H1 (cell line): ENCODE measurements around the gene KIF2C. TPM values are rescaled to one million over a fixed set of nuclear protein-coding genes. Genes with fewer than 3 reads are reported as not detected.

ENCODE experiments used
- BRCA1 ChIP-seq: IDR thresholded peaks from 2 replicates; pipeline ENCODE4 v1.6.1; 2012; ENCODE audit warnings: low read depth, low read length, improper control_type of control experiment
- CTCF ChIP-seq, 3 experiments: IDR thresholded peaks; 1 replicate in 2 of 3; 2 replicates in 1 of 3; pipeline versions ENCODE4 v1.5.1 to v1.6.1; 2011; ENCODE audit warnings: low read length in 3 of 3, mild to moderate bottlenecking in 3 of 3, inconsistent platforms in 2 of 3, low read depth in 1 of 3, moderate library complexity in 1 of 3; ENCODE audit not compliant: insufficient read depth in 1 of 3; ENCODE audit errors: control extremely low read depth in 1 of 3
- GABPA ChIP-seq: IDR thresholded peaks from 2 replicates; pipeline ENCODE4 v1.6.1; 2011; ENCODE audit warnings: mild to moderate bottlenecking, low read length, moderate library complexity, borderline replicate concordance; ENCODE audit not compliant: insufficient read depth
- JUN ChIP-seq: IDR thresholded peaks from 2 replicates; pipeline ENCODE4 v1.6.1; 2011; ENCODE audit warnings: low read depth, mild to moderate bottlenecking, improper control_type of control experiment, low read length
- POLR2AphosphoS5 ChIP-seq: IDR thresholded peaks from 2 replicates; pipeline ENCODE4 v1.6.1; 2011; ENCODE audit warnings: low read depth, low read length
- polyA plus RNA-seq, 7 experiments: library from polyadenylated mRNA; depleted of rRNA in 3 of 7; stranded (reverse) in 5 of 7; unstranded in 2 of 7; fragments of >200 nt in 5 of 7; fragments of 200-250 nt in 2 of 7; gene quantifications; 1 replicate in 5 of 7; 2 replicates in 1 of 7; 4 replicates in 1 of 7; pipeline versions ENCODE4 v1.2.1 to v1.2.3, GENCODE V29; 2011 to 2013; ENCODE audit warnings: missing spikeins in 2 of 7, mixed read lengths in 2 of 7
- total RNA-seq: library from RNA; stranded (reverse); fragmentation: NEBNext Ultra II Directional; extraction: Animal tissue kit (Norgen Biotek cat#: 25700); gene quantifications from 2 replicates; pipeline ENCODE4 v1.2.1, GENCODE V29; 2021

The KIF2C gene
- total and polyA plus RNA-seq, 2 of the 8 experiments (the other 6 are each of a cell fraction or from before 2014, with no cell fraction given), result 41.8 to 68.1 TPM

DNA sequence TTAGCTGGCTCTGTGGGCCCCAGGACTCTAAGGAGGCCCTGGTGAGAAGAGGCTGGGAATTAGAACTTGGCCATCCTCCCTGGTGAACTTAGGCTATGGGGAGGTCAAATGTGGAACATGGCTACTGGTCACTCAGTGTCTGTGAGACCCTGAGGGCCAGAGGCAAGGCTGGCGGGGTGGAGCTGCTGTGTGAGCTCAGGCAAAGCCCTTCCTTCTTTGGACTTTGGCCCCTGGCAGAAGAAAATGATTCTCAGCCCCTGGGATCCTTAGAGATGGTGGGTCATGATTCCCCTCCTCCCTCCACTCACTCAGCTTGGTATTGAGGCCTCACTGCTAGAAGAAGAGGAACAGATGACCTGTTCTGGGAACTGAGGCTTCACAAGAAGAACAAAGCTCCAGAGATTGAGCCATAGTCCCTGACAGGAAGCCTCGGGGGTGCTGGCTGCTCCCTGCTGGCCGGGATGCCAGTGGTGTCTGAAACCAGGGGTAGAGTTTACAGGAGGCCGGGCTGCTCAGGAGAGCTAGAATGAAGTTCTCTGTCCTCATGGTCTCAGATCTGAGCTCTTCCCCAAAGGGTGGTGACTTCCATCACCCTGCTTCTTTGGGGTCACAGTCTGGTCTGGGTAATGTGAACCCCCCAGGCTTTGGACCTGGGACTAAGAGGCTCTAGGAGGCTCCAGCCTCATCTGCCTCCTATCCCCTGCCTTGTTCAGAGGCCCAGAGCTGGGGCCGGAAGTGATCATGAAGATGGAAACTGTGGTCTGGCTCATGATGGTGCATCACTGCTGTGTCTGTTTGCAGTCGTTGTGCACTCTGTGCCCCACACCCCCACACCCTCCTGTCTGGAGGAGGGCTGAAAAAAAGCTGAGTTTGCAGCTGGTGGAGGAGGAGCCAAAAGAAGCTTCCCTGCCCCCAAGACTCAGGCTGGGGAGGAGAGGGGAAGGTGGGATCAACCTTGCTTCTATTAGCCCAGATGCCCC is 69.6 kb downstream of the KIF2C start (continued):
- TF ChIP-seq CTCF (IDR thresholded peaks at IDR 0.05; ENCODE audit: control extremely low read depth in 1 of 3, insufficient read depth in 1 of 3, low read depth in 1 of 3, low read length in 3 of 3) (no peak), BRCA1 (no peak), POLR2AphosphoS5 (no peak), GABPA (no peak), JUN (no peak)
- TF ChIP-seq, all 59 proteins: peak for 0
